ENCODE measurements around the gene DCTD. TPM values are rescaled to one million over a fixed set of nuclear protein-coding genes. Genes with fewer than 3 reads are reported as not detected.
"Not testable (repeated sequence)": the region's sequence is repeated elsewhere in the genome, so short reads cannot be mapped to it uniquely, and the experiment has no call there.

DCTD gene
- total RNA-seq, 1 donor from 2014 or later = 76.7 TPM

DNA sequence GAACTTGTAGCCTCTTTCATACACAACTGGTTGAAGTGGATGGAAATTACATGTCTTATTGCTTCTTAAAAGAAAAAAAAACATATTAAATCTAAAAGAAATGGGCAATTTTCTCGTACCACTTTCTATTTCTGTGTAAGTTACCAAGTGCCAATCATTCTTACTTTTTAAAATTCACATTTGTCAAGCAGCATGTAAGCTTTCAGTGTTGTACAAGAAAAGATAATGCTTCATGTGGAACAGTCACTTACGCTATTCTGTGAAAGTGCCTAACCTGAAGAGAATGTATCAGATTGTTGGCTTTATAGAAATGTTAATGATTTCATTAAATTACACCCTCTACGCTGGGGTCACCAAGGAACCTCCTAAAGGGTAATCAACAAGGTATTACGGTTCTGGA lies 4.4 kb upstream of the DCTD start:
- no peak for DNase-seq (ENCODE audit: low read depth, low spot score)

DNA sequence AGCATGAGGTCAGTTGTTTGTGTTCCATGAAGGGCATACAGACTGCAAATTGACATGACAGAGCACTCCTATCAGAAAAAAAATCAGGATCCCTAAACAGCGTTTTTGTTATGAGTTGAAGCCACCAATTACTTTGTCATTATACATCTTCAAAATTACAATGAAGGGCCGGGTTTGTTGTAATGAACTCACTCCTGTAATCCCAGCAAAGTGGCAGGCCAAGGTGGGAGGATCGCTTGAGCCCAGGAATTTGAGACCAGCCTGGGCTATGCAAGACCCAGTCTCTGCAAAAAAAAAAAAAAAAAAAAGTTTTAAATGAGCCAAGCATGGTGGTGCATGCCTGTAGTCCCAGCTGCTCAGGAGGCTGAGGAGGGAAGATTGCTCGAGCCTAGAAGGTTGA lies 3.5 kb upstream of the DCTD start:
- DNase-seq (ENCODE audit: low read depth, low spot score) = no peak

DNA sequence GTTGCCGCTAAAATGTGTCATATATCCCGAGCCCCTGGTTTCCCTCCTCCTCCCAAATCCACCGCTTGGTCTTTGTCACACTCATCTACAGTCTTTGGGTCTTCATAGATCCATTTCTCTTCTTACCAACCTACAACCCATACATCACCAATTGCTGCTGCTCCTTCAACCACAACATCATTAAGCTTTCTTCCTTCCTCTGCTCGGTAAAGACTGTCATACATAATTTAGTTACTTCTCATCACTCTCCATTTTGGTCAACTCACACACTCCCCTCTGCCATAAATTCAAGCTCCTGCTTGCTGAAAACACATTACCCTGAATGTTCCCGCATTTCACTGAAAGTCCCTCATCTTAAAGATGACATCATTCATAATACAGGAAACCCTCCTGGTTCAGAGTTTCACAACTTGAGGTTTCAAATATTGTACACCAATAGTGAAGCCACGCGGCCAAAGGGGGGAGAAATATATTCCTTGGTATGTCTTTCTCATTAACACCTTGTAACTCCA lies 1.7 kb upstream of the DCTD start:
- DNase-seq (ENCODE audit: low read depth, low spot score) = no peak

- no peak for DNase-seq (ENCODE audit: low read depth, low spot score)
Observed at GRCh38 chr4:182918044-182918607, 940 bp upstream of the DCTD start.

DNA sequence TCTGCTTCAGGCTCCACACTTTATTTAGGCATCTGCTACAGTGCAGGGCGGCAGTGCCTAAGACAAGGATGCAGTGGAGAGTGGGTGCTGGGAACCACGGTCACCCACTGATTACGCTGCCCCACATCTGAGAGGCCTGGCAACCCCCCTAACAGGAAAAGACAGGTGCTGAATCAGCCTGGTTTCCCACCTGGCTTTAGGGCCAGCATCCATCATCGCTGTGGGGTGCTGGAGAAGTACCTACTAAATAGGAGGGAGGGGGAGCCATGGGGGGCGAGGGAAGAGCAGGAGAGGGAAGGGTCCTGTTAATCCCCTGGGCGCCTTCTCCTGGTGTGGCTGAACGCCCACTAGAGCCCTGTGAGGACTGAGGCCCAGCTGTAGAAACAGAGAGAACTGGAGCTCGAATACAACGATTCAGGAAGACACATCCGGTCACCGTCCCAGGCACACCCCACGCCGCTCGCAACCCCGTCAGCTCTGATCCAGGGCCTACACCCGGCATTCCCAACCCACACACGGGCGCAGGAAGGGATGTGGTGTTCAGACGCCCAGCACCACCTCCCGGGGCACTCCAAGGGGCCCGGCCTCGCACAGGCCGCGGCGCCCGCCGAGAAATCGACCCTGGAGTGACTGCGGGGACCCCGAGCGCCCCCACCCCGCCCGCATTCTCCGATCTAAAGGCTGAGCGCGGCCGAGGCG lies 554 bp downstream of the DCTD start:
- no peak for DNase-seq (ENCODE audit: low read depth, low spot score)

- no peak for DNase-seq (ENCODE audit: low read depth, low spot score)
Observed at GRCh38 chr4:182914357-182914756, 2.8 kb downstream of the DCTD start.

DNA sequence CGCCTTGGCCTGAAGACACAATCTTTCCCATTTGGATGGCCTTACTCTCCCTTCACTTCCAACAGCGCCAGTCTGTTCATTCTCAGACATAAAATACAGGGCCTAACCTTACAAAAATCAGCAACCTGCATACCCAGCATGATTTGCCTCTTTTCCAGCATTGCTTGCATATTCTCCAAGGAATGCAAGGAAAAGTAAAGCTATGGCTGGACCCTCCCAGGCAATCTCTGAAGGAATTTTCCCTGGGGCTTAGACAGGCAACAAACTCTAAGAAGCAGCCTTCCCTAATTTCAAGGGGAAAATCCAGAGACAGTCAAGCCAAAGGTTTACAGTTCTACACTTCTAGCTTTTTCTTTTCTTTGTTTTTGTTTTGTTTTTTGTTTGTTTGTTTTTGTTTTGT lies 3.6 kb downstream of the DCTD start:
- no peak for DNase-seq (ENCODE audit: low read depth, low spot score)

DNA sequence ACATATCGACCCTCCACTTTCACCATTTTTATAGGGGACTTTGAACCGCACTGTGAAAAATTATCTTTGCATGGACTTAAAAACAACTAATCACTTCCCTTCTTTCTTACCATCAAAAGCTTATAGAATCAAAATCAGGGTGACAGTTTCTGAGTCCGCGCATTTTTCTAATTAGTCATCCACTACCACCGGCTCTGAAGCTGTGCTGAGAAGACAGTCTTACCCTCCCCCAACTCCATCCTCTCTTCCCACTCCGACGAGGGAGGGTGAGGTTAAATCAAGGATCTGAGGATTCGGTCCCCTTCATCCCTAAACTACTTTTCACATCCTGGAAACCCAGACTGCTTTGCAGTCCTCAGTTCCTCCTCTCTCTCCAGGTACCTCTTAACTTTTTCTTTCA lies 4.2 kb downstream of the DCTD start:
- DNase-seq (ENCODE audit: low read depth, low spot score) = no peak

- DNase-seq (ENCODE audit: low read depth, low spot score) = no peak
Observed at GRCh38 chr4:182908124-182908523, 9.1 kb downstream of the DCTD start.

DNA sequence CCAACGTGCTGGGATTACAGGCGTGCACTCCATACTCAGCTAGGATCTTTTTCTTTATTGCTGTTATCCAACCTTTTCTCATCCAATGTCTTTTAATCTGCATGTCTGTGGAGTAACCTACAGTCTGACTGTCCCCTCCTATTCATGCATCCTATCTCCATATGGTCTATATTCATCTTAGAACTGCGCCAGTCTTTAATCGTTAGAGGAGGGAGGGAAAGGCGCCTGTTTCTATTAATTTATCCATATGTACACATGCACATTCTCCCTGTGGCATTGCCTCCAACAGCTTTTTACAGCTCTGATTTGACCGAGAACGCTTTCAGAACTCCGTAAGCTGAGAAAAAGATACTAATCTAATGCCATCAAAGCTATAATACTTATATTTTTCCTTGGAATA lies 9.8 kb downstream of the DCTD start:
- DNase-seq (ENCODE audit: low read depth, low spot score) = no peak

- DNase-seq (ENCODE audit: low read depth, low spot score) = no peak
Observed at GRCh38 chr4:182906786-182907185, 10.4 kb downstream of the DCTD start.

- DNase-seq (ENCODE audit: low read depth, low spot score) = no peak
Observed at GRCh38 chr4:182905038-182905437, 12.1 kb downstream of the DCTD start.

DNA sequence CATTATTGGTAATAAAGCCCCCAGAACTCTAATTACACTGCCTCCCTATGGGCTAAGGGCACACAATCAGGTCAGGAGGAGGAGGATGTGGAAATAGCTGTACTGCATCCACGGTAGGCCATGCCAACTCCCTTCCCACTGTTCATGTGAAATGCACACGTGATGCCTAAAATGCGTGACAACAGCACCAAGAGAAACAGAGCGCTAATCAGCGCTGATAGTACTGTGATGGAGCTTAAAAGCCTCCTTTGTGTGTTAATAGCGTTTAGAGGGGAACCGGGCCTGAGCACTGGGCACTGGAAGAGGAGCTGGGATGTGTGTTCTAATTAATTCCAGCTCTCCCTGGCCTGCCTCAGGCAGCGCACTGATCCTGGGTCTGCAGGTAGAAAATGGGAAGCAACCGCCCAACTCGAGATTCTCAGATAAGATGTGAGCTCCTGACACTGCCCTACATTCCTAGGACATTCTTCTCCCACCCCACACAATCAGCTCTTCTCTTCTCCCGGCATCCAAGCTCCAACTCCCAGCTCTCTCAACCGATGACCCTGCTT lies 12.9 kb downstream of the DCTD start:
- no peak for DNase-seq (ENCODE audit: low read depth, low spot score)

- no peak for DNase-seq (ENCODE audit: low read depth, low spot score)
Observed at GRCh38 chr4:182903013-182903412, 14.2 kb downstream of the DCTD start.

GRCh38 chr4:182901337-182901736 lies 15.8 kb downstream of the DCTD start:
- DNase-seq (ENCODE audit: low read depth, low spot score) = no peak

- DNase-seq (ENCODE audit: low read depth, low spot score) = not testable (repeated sequence)
Observed at GRCh38 chr4:182900021-182900420, 17.2 kb downstream of the DCTD start.

DNA sequence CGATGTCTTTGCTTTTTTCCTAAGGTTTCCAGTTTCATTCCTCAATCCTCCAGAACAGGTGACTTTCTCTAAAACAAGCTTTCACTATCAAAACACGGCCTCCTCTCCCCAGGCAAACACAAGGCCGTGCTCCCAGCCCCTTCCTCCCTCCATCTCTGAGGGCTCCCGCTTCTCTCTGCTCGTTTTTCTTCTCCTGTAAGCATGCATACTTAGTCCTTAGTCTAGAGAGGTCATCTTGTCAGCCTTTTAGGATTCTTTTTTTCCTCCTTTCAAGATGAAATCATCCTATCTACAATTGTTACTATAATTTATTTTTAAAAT lies 18.7 kb downstream of the DCTD start:
- DNase-seq (ENCODE audit: low read depth, low spot score) = no peak

DNA sequence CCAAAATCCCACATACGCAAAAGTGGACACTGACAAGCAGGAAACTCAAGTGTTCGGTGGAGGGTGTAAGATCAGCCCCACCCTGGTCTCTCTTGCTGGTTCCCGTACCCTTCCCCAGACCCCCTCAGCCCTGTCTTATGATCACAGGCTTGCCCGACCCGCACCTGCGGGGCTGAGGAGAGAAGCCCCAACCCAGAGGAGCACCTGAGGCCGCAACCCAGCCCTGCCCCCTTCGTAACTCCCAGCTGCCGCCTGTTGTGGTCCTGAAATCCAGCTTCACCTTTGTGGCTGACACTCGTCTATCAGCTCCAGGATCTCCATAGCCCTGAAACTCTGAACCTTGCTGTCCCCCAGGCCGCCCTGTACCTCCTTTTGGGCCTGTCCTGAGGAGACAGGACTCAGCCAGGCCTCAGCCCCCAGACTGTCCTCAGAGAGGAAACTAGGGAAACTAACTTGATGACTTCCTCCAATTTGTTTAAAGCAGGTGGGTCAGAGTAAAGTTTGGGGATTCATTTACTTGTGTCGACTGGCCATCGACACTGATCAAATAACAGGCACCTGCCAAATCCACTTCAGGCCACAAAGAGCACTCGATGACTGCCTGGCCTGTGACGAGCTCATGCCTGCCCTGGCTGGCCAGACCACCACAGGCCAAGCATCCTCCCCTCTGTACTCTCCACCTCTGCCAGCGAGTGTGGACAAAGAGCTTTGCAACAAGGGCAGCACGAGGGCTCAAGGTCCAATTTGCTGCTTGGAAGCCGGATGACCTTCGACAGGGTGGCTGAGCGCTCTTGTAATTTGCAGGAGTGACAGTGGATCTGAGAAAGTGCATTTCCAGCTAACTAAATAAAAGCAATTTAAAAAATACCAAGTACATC lies 19.3 kb downstream of the DCTD start:
- no peak for DNase-seq (ENCODE audit: low read depth, low spot score)

DNA sequence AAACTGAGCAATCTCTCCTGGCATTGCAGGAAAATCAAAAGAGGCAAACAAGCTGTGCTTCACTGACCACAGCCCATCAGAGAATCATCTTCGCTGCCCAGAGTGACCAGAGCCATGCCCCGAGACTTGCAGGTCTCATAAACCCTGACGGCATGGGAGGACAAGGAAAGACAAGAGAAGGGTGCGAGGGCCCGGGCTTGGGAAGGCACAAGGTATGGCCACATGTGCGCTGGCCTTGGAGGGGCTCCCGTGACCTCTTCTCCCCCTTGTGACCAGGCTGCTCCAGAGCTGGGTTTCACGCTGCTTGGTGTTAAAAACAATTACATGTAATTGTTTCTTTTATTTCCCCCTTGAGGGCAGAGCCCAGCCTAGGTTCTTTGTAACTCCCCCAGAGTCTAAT lies 20.8 kb downstream of the DCTD start:
- DNase-seq (ENCODE audit: low read depth, low spot score) = no peak

DNA sequence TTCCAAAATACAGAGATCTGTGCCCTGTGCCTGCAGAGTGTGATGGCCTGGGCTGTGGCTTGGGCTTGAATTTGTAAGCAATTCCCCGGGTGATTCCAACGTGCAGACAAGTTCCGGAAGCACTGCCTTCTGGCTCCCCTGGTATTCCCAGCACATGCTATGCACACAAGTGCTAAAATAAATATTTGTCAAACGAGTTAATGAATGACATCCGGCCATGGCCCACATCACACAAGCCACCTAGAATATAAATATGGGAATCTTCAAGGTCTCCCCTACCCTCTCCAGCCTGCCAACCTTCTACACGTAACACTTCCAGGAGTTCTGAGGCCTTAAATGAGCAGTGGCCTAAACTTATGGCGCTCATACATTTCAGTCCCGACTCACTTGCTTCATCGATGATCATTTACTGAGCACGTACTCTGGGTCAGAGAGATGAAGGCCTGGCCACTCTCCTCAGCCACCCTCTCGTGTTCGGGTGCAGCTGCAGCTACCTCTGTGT lies 21.3 kb downstream of the DCTD start:
- DNase-seq (ENCODE audit: low read depth, low spot score) = no peak

- DNase-seq (ENCODE audit: low read depth, low spot score) = no peak
Observed at GRCh38 chr4:182894681-182895275, 22.4 kb downstream of the DCTD start.
